Measurements from ENCODE around the gene NME7.

DNA sequence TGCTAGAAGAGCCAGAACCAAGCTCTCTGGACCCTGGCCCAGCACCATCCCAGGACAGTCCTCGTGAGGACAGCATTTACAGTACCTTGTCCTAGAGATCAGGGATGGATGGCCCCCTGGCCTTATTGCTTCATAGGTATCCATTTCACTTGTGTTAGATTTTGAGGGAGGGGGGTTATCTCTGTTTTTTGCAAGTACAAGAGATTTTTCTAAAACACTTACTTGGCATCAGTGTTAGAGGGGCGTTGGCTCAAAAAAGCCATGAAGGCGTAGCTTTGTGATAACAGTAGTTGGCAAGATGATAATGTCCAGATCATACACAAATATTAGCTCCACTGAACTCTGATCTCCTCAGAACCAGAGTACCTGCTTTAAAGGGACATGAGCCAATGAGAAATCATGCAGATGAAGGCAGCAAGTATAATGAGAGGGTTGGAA, 266.9 kb downstream of the NME7 start:
- TF ChIP-seq EZH2 (IDR thresholded peaks at IDR 0.05; ENCODE audit: insufficient read depth, poor library complexity, severe bottlenecking) (no peak), EZH2phosphoT487 (IDR thresholded peaks at IDR 0.05; ENCODE audit: insufficient read depth, low read depth) (no peak)
